ENCODE results near the gene USP22.
A peak's percentile ranks its signal among the peaks of the same experiment; 100 is the strongest.

The USP22 gene

GRCh38 chr17:21046216-21046615 is 3.4 kb upstream of the USP22 start:
- no peak for DNase-seq

- no peak for DNase-seq
Observed at GRCh38 chr17:21044971-21045370, 2.2 kb upstream of the USP22 start.

DNA sequence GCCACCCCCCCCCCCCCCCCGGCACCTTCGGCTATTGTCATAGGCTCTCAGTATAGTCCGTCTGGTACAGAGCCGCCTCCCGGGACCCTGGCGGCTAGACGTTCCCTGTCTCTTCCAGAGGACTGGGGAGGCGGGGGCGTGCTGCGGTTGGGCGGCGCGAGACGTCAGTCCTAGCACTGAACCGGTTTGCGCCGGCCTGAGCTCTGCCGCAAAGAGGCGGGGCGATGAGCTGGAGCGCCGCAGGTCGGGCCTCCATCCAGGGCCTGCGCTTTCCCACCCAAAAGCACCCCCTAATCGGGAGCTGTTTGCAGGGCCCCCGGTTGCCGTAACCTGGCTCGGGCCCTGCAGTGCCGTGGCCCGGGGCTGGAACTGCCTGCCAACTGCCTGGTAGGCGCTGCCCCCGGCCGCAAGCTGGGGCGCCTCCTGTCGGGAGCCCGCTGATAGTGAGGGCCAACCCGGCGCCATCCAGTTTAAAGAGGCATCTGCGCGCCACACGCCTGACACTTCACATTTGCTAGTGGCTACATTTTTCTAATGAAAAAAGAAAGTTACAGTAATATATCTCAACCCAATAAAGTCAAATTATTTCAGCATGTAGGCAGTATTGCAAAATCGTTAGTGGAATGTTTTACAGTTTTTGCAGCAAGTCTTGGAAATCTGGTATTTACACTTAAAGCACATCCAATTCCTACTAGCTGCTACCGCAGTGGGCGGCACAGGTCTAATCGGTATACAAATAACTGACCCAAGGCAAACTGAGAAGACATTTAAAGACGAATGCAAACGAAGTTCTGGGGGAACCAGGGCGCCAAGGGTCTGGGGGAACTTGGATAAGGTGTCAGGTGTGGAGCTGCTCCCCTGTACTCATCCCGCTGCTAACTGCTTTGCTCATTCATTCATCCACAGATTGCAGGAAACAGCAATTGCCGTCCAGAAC is 753 bp upstream of the USP22 start:
- peak; percentile 92 for DNase-seq

- peak; percentile 32 for DNase-seq
Observed at GRCh38 chr17:21041741-21042457, 912 bp downstream of the USP22 start.

GRCh38 chr17:21039839-21040575 is 2.8 kb downstream of the USP22 start:
- no peak for DNase-seq

- DNase-seq, result no peak
Observed at GRCh38 chr17:21037117-21037803, 5.6 kb downstream of the USP22 start.

DNA sequence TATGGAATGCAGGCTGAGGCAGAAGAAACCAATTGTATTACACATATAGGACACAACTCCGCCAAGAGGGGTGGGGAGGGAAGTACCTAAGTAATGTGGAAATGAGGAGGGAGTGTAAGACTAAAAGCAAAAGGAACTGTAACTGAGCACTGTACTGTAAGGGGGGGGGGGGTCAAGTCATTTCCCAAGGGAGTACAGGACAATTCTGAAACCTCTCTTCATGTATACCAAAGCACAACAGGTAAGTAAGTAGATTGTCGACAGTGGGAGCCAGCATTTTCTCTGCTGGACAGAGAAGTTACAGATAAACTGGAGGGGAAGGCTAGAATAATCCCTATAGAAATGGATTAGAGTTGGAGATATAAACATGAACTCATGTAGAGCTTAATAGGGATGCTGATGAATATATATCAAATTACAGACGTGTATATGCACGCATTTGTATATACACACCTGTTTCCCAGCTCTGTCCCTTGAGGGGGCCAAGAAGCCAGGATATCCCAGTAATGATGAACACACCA is 6.4 kb downstream of the USP22 start:
- no peak for DNase-seq

DNA sequence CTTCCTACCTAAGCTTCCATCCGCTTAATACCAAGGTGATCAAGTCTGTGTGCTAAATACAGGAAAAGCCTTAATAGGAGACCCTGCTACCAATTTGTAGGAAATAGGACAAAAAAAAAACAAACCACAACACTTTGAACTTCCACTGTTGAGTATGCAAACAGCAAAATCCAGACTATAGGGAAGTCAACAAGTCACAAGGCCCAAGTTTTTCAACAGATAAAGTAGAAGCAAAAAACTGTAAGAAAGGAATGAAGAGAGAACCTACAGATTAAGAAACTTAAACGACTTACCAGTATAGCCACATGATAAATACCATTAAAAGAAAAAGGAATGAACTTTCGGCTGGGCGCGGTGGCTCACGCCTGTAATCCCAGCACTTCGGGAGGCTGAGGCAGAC is 7.4 kb downstream of the USP22 start:
- DNase-seq, result no peak

- no peak for DNase-seq
Observed at GRCh38 chr17:21034340-21035235, 8.2 kb downstream of the USP22 start.

- DNase-seq, result no peak
Observed at GRCh38 chr17:21033350-21033749, 9.5 kb downstream of the USP22 start.

DNA sequence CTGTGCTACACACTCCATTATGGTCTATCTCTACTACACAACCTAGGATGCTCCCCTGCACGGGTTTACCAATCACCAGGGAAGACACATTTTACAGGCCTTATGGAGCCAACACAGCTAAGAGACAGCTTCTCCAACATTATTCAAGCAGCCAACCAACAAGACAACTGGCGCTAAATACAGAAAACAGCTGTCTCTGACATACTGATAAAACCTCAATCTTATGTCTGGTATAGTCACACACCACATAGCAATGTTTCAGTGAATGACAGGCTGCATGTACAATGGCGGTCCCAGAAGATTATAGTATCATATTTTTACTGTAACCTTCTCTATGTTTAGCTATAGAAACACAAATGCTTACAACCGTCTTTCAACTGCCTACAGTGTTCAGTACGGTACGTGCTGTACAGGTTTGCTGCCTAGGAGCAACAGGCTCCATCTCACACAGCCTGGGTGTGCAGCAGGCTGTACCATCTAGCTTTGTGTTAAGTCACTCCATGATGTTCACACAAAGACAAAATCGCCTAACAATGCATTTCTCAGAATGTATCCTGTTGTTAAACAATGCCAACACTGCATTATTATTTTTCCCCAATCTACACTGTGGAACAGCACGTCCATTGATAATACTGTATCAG is 10.9 kb downstream of the USP22 start:
- no peak for DNase-seq

DNA sequence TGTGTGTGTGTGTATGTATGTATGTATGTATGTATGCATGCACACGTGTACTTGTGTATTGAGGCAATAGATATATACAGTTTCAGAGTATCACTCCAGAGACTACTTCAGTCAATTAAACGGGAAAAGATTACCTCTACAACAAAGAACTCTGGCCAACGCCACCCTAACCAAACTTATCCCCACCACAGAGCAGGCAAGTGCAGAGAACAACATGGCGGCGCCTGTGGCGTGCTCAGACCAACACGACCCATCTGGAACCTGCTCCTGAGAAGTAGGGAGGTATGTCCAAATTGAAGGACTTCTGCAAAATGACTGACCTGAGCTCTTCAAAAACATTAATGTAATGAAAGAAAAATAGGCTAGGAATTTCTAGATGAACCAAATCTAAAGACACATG is 12.4 kb downstream of the USP22 start:
- no peak for DNase-seq

DNA sequence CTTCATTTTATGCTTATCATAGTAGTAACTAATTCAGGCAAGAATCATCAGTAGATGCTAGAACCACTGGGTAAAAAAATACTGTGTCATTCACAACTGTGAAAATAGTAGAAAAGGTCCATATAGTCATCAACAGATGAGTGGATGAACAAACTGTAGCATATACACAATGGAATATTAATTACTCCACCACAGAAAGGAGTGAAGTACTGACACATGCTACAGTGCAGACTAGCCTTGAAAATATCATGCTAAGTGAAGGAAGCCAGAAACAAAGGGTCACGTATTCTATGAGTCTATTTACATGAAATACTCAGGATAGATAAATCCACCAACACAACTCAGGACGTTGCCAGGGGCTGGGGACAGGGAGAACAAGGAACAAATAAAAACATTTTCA is 13.3 kb downstream of the USP22 start:
- DNase-seq, result no peak

DNA sequence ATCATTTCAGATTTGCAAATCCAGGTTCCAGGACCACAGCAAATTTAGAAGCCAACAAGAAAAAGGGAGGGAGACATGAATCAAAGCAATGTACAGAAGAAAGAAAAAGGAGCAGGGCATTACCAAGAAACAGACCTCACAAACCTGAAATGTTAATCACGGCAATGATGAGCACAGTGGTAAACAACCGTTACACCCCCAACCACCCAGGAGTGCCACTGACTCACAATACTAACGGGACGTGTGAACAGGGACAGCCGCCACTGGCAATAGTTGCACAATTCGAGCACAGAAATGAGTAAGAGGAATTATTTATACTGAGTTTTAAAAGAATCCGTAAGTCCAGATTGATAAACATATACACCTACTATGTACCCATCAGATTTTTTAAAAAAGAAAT is 13.8 kb downstream of the USP22 start:
- DNase-seq, result no peak

- DNase-seq, result no peak
Observed at GRCh38 chr17:21028192-21028591, 14.6 kb downstream of the USP22 start.

DNA sequence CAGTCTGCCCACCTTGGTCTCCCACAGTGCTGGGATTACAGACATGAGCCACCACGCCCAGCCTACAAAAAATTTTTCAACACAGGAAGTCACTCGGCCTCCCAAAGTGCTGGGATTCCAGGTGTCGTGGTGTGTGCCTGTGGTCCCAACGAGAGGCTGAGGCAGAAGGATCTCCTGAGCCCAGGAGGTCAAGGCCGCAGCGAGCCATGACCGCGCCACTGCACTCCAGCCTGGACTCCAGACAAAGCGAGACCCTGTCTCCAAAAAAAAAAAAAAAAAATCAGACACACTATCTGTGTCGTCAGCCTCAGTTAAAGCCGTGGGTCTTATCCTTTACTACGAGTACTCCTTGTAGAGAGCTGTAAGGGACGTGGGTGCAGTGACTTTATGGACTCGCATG is 15.8 kb downstream of the USP22 start:
- DNase-seq, result no peak

DNA sequence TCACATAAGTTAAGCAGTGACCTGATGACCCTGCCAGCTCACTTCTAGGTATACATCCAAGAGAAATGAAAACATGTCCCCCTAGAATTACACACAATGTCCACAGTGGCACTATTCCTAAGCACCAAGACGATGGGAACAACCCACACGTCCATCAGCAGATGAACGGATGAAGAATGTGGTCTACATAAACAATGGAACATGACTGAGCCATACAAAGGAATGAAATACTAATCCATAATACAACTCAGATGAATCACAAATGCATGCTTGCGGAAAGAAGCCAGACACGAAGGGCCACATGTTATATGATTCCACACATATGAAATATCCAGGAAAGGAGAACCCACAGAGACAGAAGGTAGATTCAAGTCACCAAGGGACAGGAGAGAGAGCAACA is 17.4 kb downstream of the USP22 start:
- DNase-seq, result no peak

DNA sequence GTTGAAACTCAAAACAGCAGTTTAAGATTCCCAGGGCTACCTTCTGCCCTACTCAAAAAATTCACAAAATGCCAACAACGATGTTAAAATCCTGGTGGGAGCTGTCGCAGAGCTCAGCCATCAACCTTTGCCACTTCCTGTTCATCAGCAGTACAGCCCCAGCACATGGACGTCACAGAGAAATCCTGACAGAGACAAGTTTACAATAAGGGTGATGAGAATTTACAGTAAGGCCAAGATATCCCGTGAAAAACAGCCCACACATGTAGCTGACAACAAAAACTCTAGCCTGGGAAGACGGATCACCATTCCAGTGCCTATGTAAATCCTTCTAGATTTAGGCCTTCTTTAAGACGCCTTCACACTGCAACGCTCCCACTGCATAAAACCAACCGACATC is 18.8 kb downstream of the USP22 start:
- DNase-seq, result no peak

DNA sequence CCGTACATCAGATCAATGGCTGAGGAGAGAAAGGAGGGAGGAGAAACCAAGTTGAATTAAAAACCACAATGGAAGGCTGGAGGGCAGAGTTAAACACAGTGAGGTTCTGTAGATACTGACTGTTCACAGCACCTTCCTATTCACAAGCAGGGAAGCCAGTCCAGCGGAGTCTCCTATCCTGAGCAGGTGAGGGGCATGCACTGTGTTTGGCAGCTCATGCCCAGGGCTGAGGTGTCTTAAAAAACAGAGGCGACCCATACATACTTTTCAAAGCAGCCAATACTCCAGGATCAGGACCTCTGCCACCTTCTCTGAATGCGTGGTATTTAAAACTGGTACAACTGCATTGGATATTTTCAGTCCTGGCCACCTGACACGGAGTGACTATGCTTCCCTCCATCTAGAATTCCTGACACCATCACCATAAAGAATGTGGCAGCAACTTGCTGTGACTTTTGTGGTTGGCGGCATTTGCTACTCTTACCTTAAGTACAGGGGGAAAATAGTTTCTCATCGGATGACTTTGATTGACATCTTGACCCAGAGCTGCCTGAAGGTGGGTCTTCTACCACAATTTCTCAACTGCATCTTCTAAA is 21.5 kb downstream of the USP22 start:
- DNase-seq, result no peak

DNA sequence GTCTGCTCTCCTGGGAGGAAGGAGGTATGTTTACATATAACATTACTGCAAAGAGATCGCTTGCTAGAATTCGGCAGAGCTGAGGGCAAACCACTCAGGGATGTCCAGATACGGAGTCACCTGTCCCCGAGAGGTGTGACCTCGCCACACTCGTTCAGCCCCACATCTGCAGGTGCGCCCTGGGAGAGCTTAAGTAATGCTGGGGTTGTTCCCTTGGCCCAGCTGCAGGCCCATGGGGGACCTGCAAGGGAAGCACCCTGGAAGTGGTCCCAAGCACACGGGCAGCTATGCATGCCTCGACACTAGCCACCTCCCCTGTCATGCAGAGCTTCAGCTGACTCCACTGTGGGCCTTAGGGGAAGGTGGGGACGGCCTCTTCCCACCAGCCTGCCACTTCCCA is 22.2 kb downstream of the USP22 start:
- no peak for DNase-seq
